SK-N-SH (cell line): ENCODE results near the gene PPP5C. TPM values are rescaled to one million over a fixed set of nuclear protein-coding genes. Genes with fewer than 3 reads are reported as not detected.

Experiments used
- CTCF ChIA-PET: fragments of 300-600, 350-600 bp; formaldehyde crosslinking; extraction: SDS; loops from one replicate; lab custom pipeline; 2021; lab: Yijun Ruan, JAX
- POLR2A ChIA-PET: fragments of 350-600 bp; sonication (Branson Sonifier 250); formaldehyde crosslinking; extraction: SDS; loops from one replicate; lab custom pipeline; 2020; ENCODE audit warnings: antibody characterized with exemption, inconsistent platforms; lab: Yijun Ruan, JAX
- DNase-seq: peaks from one replicate; pipeline ENCODE4 v3.0.0; 2012
- H2AFZ ChIP-seq: fragments of 200-600 bp; sonication (generic); 2 replicates; pipeline ENCODE4 v1.8.1; 2016; ENCODE audit warnings: antibody characterized with exemption, mild to moderate bottlenecking, low read depth
- H3F3A ChIP-seq: fragments of 200-600 bp; sonication (generic); replicated peaks from 2 replicates; pipeline ENCODE3; 2016; ENCODE audit warnings: antibody characterized with exemption, mild to moderate bottlenecking; ENCODE audit not compliant: insufficient read depth
- H3K27ac ChIP-seq, 2 experiments: fragments of 200-500 bp in 1 of 2; fragments of 200-600 bp in 1 of 2; sonication (Bioruptor generic) in 1 of 2; sonication (generic), shearing (Covaris generic) in 1 of 2; 2 replicates each; pipeline versions ENCODE4 v1.5.1 to v1.6.1; 2014 to 2016; ENCODE audit warnings: low read depth in 2 of 2, inconsistent platforms in 1 of 2, low read length in 1 of 2, mild to moderate bottlenecking in 1 of 2, mixed read lengths in 1 of 2
- H3K27me3 ChIP-seq: fragments of 200-600 bp; sonication (generic), shearing (Covaris generic); 2 replicates; pipeline ENCODE4 v1.6.1; 2016; ENCODE audit warnings: mixed run types; ENCODE audit not compliant: insufficient read depth
- H3K36me3 ChIP-seq, 2 experiments: fragments of 200-500 bp in 1 of 2; fragments of 200-600 bp in 1 of 2; sonication (Bioruptor generic) in 1 of 2; sonication (generic) in 1 of 2; replicated peaks in 1 of 2; 2 replicates each; pipeline versions ENCODE3 to v1.5.1; 2014 to 2016; ENCODE audit warnings: low read length in 1 of 2, mild to moderate bottlenecking in 1 of 2; ENCODE audit not compliant: insufficient read depth in 2 of 2, control insufficient read depth in 1 of 2
- H3K4me1 ChIP-seq, 2 experiments: fragments of 200-500 bp in 1 of 2; fragments of 200-600 bp in 1 of 2; sonication (Bioruptor generic) in 1 of 2; sonication (generic), shearing (Covaris generic) in 1 of 2; 2 replicates each; pipeline versions ENCODE4 v1.5.1 to v1.6.1; 2014 to 2016; ENCODE audit warnings: low read depth in 1 of 2, low read length in 1 of 2, mixed run types in 1 of 2; ENCODE audit not compliant: insufficient read depth in 2 of 2, control insufficient read depth in 1 of 2
- H3K4me2 ChIP-seq: fragments of 200-600 bp; sonication (generic), shearing (Covaris generic); 2 replicates; pipeline ENCODE4 v1.6.1; 2017; ENCODE audit warnings: mixed run types
- H3K4me3 ChIP-seq, 2 experiments: fragments of 200-500 bp in 1 of 2; fragments of 200-600 bp in 1 of 2; sonication (Bioruptor generic) in 1 of 2; sonication (generic), shearing (Covaris generic) in 1 of 2; 2 replicates each; pipeline versions ENCODE4 v1.5.1 to v1.8.1; 2014 to 2016; ENCODE audit warnings: low read depth in 2 of 2, inconsistent platforms in 1 of 2, low read length in 1 of 2, mild to moderate bottlenecking in 1 of 2, mixed read lengths in 1 of 2, moderate library complexity in 1 of 2
- H3K79me2 ChIP-seq: fragments of 200-600 bp; sonication (generic); 2 replicates; pipeline ENCODE4 v1.8.1; 2017; ENCODE audit warnings: mild to moderate bottlenecking; ENCODE audit not compliant: insufficient read depth
- H3K9ac ChIP-seq: fragments of 200-600 bp; sonication (generic); 2 replicates; pipeline ENCODE4 v1.6.1; 2017; ENCODE audit warnings: mixed run types
- H3K9me2 ChIP-seq: fragments of 200-600 bp; sonication (generic); 2 replicates; pipeline ENCODE4 v1.6.1; 2017; ENCODE audit warnings: mixed run types
- H3K9me3 ChIP-seq: fragments of 200-600 bp; sonication (generic); 2 replicates; pipeline ENCODE4 v1.6.1; 2017; ENCODE audit warnings: mixed run types, mild to moderate bottlenecking, moderate library complexity
- H4K20me1 ChIP-seq: fragments of 200-600 bp; sonication (generic); 2 replicates; pipeline ENCODE4 v1.6.1; 2017; ENCODE audit warnings: mild to moderate bottlenecking, mixed run types; ENCODE audit not compliant: insufficient read depth
- CHD2 ChIP-seq: fragments of 150-350 bp; IDR thresholded peaks from 2 replicates; pipeline ENCODE4 v1.6.1; 2018; ENCODE audit warnings: low read length; ENCODE audit not compliant: partially characterized antibody
- ELF1 ChIP-seq: IDR thresholded peaks from 2 replicates; pipeline ENCODE4 v1.4.0; 2012
- EP300 ChIP-seq, 2 experiments: IDR thresholded peaks; 2 replicates each; pipeline versions ENCODE4 v1.4.0 to v1.6.1; 2012; ENCODE audit warnings: borderline replicate concordance in 1 of 2, low read depth in 1 of 2, low read length in 1 of 2
- EZH2phosphoT487 ChIP-seq: fragments of 200-600 bp; sonication (generic); IDR thresholded peaks from 2 replicates; pipeline ENCODE4 v1.6.1; 2017; ENCODE audit warnings: low read depth, mixed run types, mild to moderate bottlenecking, antibody characterized with exemption, moderate library complexity, borderline replicate concordance
- FOSL2 ChIP-seq: IDR thresholded peaks from 2 replicates; pipeline ENCODE4 v1.4.0; 2012; ENCODE audit warnings: low read depth, mild to moderate bottlenecking, moderate library complexity, borderline replicate concordance
- FOXJ3 ChIP-seq: sonication (generic); formaldehyde crosslinking; IDR thresholded peaks from 2 replicates; pipeline ENCODE4 v1.5.1; 2020; ENCODE audit warnings: mild to moderate bottlenecking, missing genetic modification reagents
- FOXM1 ChIP-seq: IDR thresholded peaks from 2 replicates; pipeline ENCODE4 v1.4.0; 2012; ENCODE audit warnings: low read depth, mild to moderate bottlenecking
- GABPA ChIP-seq: IDR thresholded peaks from 2 replicates; pipeline ENCODE4 v1.4.0; 2012; ENCODE audit warnings: low read depth, mild to moderate bottlenecking
- GATA2 ChIP-seq: sonication (generic); formaldehyde crosslinking; IDR thresholded peaks from 2 replicates; pipeline ENCODE4 v1.5.0; 2020; ENCODE audit warnings: mild to moderate bottlenecking, missing genetic modification reagents
- MEF2A ChIP-seq: IDR thresholded peaks from 2 replicates; pipeline ENCODE4 v1.4.0; 2012; ENCODE audit warnings: low read depth, borderline replicate concordance
- NFIC ChIP-seq: IDR thresholded peaks from 2 replicates; pipeline ENCODE4 v1.4.0; 2012; ENCODE audit warnings: borderline replicate concordance
- NRF1 ChIP-seq: IDR thresholded peaks from 2 replicates; pipeline ENCODE4 v1.6.1; 2012; ENCODE audit warnings: low read depth, mild to moderate bottlenecking, low read length
- RAD21 ChIP-seq: IDR thresholded peaks from 2 replicates; pipeline ENCODE4 v1.6.1; 2012; ENCODE audit warnings: mild to moderate bottlenecking, low read length
- RCOR1 ChIP-seq: fragments of 150-350 bp; IDR thresholded peaks from 2 replicates; pipeline ENCODE4 v1.6.1; 2017; ENCODE audit warnings: antibody characterized with exemption, low read length
- RXRA ChIP-seq: IDR thresholded peaks from 2 replicates; pipeline ENCODE4 v1.4.0; 2012; ENCODE audit warnings: low read depth, mild to moderate bottlenecking, borderline replicate concordance
- TAF1 ChIP-seq: IDR thresholded peaks from 2 replicates; pipeline ENCODE4 v1.6.1; 2012; ENCODE audit warnings: low read depth, mild to moderate bottlenecking, low read length, moderate library complexity, borderline replicate concordance
- TCF12 ChIP-seq: IDR thresholded peaks from 2 replicates; pipeline ENCODE4 v1.4.0; 2012
- USF2 ChIP-seq: fragments of 150-350 bp; IDR thresholded peaks from 2 replicates; pipeline ENCODE4 v1.6.1; 2017; ENCODE audit warnings: antibody characterized with exemption, low read length, low read depth, borderline replicate concordance
- YY1 ChIP-seq: IDR thresholded peaks from 2 replicates; pipeline ENCODE4 v1.4.0; 2012; ENCODE audit warnings: low read depth, mild to moderate bottlenecking
- ZBTB33 ChIP-seq: IDR thresholded peaks from 2 replicates; pipeline ENCODE4 v1.4.0; 2012; ENCODE audit warnings: low read depth, borderline replicate concordance
- WGBS: methylation state at CpG from one replicate; pipeline ENCODE4 v1.1.6; 2017; ENCODE audit warnings: low lambda C conversion rate; 5-methylcytosine and 5-hydroxymethylcytosine counted together
- polyA plus RNA-seq, 3 experiments: library from polyadenylated mRNA; depleted of rRNA; stranded (reverse); fragments of >200 nt; gene quantifications; 2 replicates each; pipeline ENCODE4 v1.2.3, GENCODE V29; 2012

Gene PPP5C
- polyA plus RNA-seq, 1 of the 3 experiments (the other 2 are of a cell fraction): 162 TPM

GRCh38 chr19:46387713-46388130, 40.8 kb downstream of the PPP5C start (continued):
- no peak for TF ChIP-seq ZBTB33
- TF ChIP-seq TAF1: no peak
- no peak for TF ChIP-seq CHD2
- no peak for TF ChIP-seq FOXM1
- no peak for TF ChIP-seq TCF12
- TF ChIP-seq GATA2 (CRISPR knock-in tag): no peak
- TF ChIP-seq NFIC: no peak
- no peak for TF ChIP-seq ELF1

- H4K20me1 ChIP-seq: no peaks in the 10 kb centered on the region
- POLR2A ChIA-PET: no interaction called here
- H3K4me3 ChIP-seq: no peak overlapping the region
- peaks cover 31 to 57% of the 10 kb centered on the region in 2 experiments for H3K36me3 ChIP-seq
- no peaks in the 10 kb centered on the region for H3K9me3 ChIP-seq
- H3K27me3 ChIP-seq: no peaks in the 10 kb centered on the region
- H3K9me2 ChIP-seq: no peaks in the 10 kb centered on the region
- H3K27ac ChIP-seq: no peak overlapping the region
- CTCF ChIA-PET: interaction anchor here (0.6 to 1.5 kb wide), 2 partner anchors 94 to 99 kb away, joined by 3 to 4 read pairs; no protein-coding TSS in a partner anchor
- no peak overlapping the region for H3K4me2 ChIP-seq
- H3K9ac ChIP-seq: no peak overlapping the region
- H3K79me2 ChIP-seq: no peaks in the 10 kb centered on the region
- TF ChIP-seq TCF12: no peak
- no peak for TF ChIP-seq EZH2phosphoT487
- no peak for TF ChIP-seq MEF2A
- TF ChIP-seq RXRA: no peak
- TF ChIP-seq FOSL2: no peak
- no peak for TF ChIP-seq GABPA
- no peak for TF ChIP-seq USF2
- no peak for TF ChIP-seq EP300 (IDR thresholded peaks at IDR 0.05; ENCODE audit: borderline replicate concordance in 1 of 2, low read depth in 1 of 2, low read length in 1 of 2)
- TF ChIP-seq RCOR1: no peak
- TF ChIP-seq YY1: no peak
- no peak for TF ChIP-seq RAD21
- TF ChIP-seq NRF1: no peak
- TF ChIP-seq FOXJ3 (CRISPR knock-in tag): no peak
- no peak for TF ChIP-seq GATA2 (CRISPR knock-in tag)
- TF ChIP-seq FOXM1: no peak
- no peak for TF ChIP-seq ZBTB33
- H2AFZ ChIP-seq: no peak overlapping the region
- DNase-seq: no peak
- no peaks in the 10 kb centered on the region for H3K4me1 ChIP-seq
- peaks cover 3% of the 10 kb centered on the region for H3F3A ChIP-seq
- 92% methylated on average over 21 of the region's 25 CpGs for WGBS
Observed at GRCh38 chr19:46388311-46389095, 41.6 kb downstream of the PPP5C start.
